A673 (cell line): ENCODE results near the gene CDC6.

Source experiments
- EZH2 ChIP-seq: fragments of 200-600 bp; sonication (generic); IDR thresholded peaks from 2 replicates; pipeline ENCODE4 v1.6.1; 2017; ENCODE audit warnings: borderline replicate concordance, low read depth, mild to moderate bottlenecking, mixed read lengths, antibody characterized with exemption, low read length; ENCODE audit not compliant: poor library complexity, severe bottlenecking
- TF ChIP-seq, protein P1 (sequence below): fragments of 300-800, 200-600 bp; sonication (generic); conservative IDR thresholded peaks from 2 replicates; pipeline ENCODE4 v1.5.1; 2017; ENCODE audit warnings: low read depth, mild to moderate bottlenecking, antibody characterized with exemption, low read length, moderate library complexity, mixed read lengths

DNA sequence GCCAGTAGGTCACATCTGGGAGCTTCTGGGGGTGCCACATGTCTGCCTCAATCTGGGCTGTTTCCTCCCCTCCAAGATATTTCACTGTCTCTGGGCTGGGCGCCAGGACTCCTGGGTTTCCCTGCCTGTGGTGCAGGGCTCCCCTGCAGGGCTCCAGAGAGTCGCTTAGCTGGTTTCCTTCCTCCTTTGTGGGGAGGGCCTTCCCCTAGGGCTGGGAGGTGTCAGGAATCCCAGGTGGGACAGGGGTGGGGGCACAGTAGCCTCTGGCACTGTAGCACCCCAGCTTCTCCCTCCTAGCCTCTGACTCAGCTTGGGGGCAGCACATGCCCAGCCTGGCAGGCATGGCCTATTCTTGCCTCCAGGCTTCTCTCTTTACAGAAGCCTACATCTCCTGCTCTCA, 23.9 kb downstream of the CDC6 start:
- TF ChIP-seq, protein P1, sequence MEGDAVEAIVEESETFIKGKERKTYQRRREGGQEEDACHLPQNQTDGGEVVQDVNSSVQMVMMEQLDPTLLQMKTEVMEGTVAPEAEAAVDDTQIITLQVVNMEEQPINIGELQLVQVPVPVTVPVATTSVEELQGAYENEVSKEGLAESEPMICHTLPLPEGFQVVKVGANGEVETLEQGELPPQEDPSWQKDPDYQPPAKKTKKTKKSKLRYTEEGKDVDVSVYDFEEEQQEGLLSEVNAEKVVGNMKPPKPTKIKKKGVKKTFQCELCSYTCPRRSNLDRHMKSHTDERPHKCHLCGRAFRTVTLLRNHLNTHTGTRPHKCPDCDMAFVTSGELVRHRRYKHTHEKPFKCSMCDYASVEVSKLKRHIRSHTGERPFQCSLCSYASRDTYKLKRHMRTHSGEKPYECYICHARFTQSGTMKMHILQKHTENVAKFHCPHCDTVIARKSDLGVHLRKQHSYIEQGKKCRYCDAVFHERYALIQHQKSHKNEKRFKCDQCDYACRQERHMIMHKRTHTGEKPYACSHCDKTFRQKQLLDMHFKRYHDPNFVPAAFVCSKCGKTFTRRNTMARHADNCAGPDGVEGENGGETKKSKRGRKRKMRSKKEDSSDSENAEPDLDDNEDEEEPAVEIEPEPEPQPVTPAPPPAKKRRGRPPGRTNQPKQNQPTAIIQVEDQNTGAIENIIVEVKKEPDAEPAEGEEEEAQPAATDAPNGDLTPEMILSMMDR = no peak
- no peak for TF ChIP-seq EZH2
